M059J (cell line): ENCODE measurements around the gene GBE1. TPM values are rescaled to one million over a fixed set of nuclear protein-coding genes. Genes with fewer than 3 reads are reported as not detected.

Source experiments
- DNase-seq: peaks from one replicate; pipeline ENCODE4 v3.0.0-alpha.2; 2012; ENCODE audit warnings: low read depth
- total RNA-seq: library from RNA; depleted of rRNA; stranded (reverse); fragments of >200 nt; shearing (Covaris generic); gene quantifications from 2 replicates; pipeline ENCODE4 v1.2.3, GENCODE V29; 2014

GBE1 gene
- total RNA-seq, 1 experiment from 2014 or later = 53.4 TPM

DNA sequence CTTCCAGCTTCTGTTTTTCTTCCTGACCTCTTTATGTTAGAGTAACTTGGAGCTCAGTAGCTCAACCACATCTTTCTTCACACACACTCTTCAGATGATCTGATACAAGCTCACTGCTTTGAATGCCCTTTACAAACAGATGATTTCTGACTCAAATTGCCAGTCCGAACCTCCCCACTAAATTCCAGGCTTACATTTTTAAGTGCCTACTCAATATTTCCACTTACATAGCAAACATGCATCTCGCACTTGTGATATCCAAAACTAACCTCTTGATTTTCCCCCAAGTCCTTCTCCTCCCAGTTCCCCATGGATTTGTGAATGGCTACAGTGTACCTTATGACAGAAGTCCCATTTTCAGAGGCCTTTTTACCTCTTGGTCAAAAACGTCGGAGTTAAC, 139.1 kb downstream of the GBE1 start:
- DNase-seq = no peak

DNA sequence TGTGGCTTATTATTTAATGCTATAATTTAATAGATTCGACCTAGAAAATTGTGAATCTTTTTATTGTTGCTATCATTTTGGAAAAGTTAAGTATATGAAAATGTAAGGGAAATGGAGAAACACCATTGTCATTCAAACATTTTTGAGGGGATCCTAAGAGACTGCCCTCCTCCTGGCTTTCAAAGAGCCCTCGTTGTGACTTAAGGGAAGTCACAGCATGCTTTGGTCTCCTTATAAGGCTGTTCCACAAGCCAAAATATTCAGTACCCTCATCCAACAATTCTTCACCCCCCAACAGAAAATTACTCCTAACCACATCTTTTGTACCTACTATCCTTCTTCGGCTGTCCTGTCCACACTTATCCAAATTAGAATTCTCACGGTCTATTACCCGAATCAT, 140.2 kb downstream of the GBE1 start:
- no peak for DNase-seq

DNA sequence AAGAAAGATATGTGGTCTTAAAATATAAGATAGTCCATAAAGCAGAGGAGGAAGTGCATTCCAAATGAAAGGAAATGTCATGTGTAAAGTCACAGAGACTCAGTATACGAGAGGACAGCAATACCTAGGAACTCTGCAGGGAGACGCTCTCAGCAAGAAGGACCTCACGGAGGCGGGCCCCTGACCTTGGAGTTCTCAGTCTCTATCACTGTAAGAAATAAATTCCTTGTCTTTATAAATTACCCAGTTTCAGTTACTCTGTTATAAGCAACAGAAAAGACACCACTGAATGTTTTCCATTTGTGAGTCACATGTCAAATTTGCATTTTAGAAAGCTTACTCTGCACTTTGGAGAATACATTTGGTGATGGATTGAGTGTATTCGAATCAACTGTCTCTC, 140.6 kb downstream of the GBE1 start:
- DNase-seq = no peak

DNA sequence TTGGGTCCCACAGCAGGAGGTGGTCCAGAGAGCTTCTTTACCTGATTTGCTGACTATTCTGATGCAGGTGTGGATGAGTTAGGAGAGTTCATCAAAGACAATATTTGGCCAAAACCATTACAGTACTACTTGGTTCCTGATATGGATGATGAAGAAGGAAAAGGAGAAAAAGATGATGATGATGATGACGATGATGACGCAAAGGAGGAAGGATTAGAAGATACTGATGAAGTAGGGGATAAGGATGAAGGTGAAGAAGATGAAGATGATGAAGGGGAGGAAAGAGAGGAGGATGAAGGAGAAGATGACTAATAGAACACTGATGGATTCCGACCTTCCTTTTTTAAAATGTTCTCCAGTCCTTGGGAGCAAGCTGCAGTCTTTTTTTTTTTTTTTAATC, 148.7 kb downstream of the GBE1 start:
- DNase-seq = no peak

DNA sequence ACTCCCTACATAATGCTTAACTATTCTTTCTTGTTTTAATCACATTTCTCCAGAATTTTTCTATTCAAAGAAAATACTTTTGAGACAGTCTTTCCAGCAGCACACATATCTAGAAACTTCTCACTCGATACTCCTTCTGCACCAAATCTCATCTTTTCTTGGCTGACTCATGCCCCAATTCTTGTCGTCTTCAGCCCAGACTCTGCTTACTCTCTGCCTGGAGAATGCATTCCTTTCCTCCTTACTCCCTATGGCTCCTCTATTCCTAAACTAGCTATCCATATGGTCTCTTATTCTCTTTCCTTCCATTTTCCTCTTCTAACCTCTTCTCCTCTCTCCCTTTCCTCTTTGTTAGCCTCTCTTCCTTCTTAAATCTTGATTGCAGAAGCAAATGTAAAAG, 158.7 kb downstream of the GBE1 start:
- DNase-seq = peak; percentile 10

DNA sequence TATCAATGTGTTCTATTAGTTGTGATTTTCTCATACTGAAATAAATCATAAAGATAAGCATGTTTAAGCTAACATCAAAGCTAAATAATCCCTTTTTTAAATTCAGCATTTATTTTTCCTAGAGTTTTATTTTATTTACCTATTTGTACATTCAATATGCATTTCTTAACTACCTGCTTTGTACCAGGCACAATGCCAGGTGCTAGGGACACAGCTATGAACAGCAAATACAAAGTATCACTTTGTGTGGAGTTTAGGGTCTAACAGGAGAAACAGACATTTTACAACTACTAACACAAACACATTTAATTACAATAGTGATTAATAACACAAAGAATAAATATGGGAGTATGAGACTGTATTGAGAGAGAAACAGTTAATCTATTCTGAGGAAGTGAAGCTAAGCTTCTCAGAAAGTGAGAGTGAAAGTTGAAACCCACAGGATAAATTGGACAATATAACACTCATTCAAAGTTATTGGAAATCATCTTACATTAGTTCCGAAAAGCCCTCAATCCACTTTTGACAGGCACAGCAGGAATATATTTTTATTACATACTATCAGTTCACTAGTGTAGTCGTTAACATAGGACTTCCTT, 159.6 kb downstream of the GBE1 start:
- DNase-seq = no peak

DNA sequence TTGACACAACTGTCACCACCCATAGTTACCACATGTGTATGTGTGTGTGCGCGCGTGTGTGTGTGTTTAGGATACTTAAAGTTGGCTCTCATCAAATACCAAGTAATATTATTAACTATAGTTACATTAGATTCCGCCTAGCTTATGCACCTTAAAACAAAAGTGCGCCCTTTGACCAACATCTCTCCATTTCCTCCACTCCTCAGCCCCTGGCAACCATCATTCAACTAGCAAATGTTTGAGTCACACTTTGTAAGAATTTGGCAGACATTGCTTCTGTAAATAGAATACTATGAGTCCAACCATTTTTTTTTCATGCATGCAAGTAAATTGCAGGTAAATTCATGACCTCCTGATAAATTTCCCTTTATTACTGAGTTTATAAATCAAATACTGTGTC, 169.3 kb downstream of the GBE1 start:
- DNase-seq = peak; percentile 59

DNA sequence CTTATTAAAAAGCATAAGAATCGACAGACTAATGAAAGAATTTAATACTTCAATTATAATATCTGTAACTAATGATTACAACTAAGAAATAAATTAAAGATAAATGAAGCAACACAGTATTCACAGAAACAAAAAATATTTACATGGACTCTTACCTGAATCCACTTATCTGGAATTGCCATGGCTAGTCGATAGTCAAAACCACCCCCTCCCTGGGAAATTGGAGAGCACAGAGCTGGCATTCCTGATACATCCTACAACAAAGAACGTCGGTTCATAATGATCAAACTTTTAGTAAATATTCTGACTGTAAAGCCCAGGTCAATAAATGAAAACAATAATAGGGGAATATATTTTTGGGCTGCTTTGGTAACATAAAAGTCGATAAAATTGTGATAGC, 175.5 kb downstream of the GBE1 start:
- no peak for DNase-seq

DNA sequence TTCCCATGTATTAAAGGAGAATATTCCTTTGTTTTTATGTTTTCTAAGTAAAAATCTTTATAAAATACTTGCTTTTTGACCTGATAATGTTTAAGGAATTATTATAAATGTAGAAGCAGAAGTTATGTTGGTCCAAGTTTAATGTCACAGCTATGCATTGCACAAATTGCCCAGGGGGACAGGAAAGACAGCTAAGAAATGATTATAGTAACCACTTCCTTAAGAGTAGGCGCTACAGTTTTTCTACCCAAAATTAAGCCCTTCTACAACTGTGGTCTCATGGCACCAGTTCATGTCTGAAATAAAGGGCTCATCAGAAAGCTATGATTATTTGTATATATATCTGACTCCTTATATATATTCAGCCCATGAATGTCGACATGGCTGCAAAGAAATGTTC, 176.4 kb downstream of the GBE1 start:
- no peak for DNase-seq

DNA sequence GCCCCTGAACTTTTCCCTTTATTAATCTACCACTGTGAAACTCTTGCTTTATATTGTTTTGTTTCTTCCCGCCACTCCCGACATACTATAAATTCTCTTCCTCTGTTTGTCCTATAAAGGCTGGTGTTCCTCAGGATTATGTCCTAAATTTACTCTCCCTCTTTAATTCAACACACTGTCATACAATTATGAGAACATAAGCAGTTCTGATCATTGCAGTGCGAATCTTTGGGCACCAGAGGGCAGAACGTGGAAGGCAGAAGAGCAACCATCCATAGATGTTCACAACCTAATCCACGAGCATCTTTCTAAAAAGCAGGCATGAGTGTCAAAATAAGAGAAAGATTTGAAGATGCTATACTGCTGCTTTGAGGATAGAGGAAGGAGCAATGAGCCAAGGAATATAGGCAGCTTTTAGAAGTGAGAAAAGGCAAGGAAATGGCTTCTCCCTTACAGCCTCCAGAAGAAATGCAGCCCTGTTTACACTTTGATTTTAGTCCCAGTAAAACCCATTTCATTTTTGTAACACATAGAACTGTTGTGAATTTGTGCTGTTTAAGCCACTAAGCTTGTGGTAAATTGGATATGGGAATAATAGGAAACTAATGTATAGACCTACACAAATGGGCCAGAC, 179.4 kb downstream of the GBE1 start:
- DNase-seq = peak; percentile 21

DNA sequence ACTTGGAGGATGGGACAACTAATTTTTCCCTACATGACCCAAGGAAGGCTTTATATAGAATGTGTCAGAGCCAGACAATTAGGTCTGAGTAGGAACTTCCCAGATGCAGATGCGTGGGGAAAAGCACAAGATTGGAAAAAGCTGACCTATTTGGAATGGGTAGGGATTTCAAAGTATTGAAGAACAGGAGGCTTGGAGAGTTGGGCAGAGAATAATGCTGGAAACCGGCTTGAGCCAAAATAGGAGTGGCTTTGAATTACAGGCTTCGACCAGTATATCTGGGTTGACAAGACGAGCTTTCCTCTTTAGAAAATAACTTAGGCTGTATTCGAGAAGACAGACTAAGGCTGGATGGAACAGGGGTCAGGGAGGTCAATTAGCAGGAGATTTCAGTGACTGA, 181.1 kb downstream of the GBE1 start:
- DNase-seq = no peak

DNA sequence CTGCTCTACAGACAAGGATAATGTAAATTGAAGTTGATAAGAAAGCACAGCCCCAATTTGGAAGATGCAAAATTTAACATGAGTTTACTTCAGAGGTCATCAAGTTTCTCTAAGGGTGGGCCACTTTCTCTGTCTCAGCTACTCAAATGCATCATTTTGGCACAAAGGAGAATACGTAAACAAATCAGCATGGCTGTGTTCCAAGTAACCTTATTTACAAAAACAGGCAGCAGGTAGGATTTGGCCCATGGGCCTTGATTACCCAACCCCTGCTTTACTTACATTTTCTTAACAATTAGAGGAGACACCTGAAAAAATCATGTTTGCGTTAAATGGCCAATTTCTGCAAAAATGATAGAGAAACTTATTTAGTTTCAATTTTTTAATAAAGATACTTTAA, 181.7 kb downstream of the GBE1 start:
- DNase-seq = no peak

DNA sequence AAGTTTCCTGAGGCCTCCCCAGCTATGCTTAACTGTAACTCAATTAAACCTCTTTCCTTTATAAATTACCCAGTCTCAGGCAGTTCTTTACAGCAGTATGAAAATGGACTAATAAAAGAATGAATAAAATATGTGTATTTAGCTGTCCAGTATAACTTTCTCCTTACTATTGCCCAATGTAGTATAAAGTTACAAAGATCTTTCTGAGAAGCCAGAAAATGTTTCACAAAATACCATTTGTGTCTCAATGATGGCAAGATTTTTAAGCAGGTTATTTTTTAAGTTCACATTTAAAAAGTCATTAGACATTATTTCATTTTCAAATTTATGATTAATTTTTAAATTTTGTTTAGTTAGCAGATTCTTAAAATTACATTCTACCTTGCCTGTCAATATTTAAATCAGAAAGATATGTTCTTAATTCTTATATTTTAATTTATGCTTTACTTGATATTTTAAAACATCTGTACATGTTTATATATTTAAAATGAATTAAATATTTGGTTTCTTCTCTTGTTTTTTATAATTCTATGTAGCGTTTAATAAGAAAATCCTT, 189.2 kb downstream of the GBE1 start:
- DNase-seq = no peak

DNA sequence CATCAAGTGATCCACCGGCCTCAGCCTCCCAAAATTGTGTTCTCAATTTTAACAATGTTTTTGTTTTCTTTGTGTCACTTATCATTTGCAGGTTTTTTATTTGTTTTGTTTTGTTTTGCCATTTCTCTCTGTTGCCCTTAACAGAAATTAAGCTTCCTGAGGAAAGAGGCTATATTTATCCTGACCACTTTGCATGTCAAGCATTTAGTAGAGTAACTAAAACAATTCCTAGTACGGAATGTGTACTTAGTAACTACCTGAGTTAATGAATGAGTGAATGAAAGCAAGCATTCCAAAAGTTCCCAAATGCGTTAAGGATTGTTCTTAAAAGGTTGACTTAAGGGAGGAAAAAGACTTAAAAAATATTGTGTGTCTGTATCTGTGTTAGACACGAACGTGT, 193.1 kb downstream of the GBE1 start:
- DNase-seq = no peak

DNA sequence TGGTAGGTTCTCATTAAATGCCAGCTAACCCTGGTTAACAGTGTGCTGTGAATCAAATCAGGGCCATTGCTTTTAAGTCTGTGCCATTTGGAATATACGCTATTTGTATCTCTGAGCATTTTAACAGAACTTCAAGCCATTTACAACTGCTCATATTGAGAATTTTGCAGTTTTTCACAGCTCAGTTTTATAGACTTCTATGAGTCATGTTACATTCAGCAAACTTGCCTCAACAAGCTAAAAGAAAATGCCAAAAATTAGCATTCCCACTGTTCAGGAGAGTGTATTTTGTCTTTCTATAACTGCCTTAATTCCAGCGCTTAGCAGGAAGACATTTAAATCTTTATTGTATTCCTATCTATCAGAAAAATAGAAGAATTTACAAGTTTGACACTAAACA, 196.4 kb downstream of the GBE1 start:
- DNase-seq = no peak

DNA sequence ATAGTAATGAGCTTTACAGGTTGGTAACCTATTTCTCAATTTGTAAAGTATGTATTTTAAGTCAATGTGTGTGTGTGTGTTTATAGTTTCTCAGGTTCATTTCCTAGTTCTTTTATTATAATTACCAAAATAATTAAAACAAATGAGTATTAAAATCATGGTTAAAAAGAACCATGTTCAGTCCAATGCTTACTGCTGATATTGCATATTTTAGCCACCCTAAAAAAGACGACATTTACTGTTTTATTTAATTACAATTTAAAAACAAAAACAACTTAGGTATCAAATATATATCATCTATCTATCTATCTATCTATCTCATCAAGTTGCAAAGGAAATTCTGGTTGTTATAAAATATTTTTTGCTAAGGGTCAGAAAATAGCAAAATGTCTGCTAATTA, 203.3 kb downstream of the GBE1 start:
- DNase-seq = no peak

DNA sequence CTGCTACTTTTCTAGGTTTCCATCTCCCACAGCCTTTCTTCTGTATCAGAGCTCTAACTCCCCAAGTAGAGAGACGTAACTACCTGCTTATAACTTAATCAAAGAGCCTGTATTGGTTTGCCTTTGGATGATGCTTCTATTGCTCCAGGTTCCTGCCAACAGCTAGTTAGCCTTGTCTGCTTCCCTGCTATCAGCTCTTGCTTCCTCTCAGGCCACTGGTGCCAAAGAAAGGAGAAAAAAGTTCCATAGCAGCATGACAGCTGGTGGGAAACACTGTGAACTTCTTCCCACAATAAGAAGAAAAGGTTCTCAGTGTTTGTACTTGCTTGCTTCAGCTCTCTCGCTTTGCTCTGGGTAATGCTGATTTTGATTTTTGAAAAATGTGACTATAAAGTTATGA, 206.6 kb downstream of the GBE1 start:
- DNase-seq = peak; percentile 1

DNA sequence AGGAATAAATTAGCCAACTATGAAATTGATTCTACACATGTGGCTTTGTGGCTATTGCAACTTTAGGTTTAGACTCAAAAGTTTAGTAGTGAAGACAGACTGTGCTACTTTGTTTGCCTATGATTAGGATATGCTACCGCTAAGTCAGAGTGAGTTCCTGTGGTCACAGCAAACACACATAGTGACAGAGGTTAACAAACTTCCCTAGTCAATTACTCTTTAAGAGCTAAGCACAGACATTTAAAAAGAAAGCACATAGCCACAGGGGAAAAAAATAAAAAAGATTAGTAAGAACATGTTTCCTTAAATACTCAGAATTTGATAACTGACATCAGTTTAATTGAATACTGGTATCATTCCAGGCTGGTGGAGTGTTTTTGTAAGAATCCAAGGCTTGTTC, 207.1 kb downstream of the GBE1 start:
- DNase-seq = peak; percentile 60

DNA sequence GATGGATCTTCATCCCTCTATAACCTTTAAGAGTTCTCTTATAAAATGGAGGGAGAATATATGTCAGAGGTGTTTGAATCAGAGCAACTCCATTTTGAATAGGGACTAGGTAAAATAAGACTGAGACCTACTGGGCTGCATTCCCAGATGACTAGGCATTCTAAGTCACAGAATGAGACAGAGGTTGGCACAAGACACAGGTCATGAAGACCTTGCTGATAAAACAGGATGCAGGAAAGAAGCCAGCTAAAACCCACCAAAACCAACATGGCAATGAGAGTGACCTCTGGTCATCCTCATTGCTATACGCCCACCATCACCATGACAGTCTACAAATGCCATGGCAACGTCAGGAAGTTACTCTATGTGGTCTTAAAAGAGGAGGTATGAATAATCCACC, 211.0 kb downstream of the GBE1 start:
- peak; percentile 67 for DNase-seq

DNA sequence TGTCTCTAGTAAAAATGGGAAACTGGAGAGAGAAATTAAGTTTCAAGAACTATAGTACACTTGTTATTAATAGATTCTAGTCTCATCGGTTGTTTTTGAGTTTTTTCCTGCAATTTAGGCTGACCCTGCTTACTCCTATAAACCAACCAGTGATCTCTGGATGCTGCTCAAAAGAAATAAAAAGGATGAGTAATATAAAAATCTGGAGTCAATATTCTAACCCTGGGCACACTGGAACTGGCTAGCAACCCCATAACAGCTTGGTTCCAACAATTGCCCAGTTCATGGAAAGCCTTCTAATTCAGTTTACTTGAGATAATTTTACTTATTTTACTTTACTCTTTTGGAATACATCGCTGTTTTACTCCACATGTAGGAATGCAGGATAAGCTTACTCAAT, 211.6 kb downstream of the GBE1 start:
- DNase-seq = peak; percentile 9

DNA sequence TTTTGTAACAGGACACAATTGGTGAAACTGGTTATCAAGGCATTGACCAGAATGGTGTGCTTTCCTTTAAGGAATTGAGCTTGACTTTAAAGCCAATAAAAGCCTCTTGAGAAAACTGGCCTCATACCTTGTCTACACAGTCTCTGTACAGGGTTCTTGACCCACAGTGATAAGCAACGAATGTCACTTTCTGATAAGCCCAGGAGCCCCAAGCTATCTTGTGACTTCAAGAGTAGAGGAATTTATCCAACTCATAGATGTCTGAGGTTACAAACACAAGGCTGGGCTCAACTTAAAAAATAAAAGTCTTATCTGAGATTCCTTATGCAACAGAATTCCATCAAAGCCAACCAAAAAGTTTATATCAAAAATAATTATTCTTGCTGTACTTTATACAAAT, 212.1 kb downstream of the GBE1 start:
- no peak for DNase-seq

DNA sequence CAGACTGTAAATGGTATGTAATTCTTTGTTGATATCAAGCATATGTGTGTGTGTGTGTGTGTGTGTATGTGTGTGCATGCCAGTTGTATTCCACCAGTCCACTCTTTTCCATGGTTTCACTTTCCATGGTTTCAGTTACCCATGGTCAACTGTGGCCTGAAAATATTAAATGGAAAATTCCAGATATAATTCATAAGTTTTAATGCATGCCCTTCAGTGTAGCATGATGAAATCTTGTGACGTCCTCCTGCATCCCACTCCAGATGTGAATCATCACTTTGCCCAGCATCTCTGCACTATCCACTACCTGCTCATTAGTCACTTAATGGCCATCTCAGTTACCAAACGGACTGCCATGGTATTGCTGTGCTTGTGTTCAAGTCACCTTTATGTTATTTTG, 215.9 kb downstream of the GBE1 start:
- DNase-seq = no peak

DNA sequence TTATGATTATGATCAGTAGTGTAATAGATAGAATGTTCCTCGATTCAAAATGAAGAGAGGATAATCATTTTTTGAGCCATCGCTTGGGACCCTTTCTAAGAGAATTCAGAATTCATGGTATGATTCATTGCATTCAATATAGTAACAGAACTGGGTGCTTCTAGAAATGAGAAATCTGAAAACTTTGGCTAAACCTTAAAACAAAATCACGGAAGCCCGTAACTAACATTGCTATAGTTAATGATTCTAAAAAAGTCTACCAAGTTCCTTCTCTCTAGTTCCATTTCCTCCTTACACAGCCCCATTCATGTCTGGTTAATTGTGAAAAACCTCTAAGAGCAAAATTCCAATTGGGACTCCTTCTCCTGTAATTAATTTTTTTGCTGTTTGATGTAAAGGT, 217.1 kb downstream of the GBE1 start:
- no peak for DNase-seq

DNA sequence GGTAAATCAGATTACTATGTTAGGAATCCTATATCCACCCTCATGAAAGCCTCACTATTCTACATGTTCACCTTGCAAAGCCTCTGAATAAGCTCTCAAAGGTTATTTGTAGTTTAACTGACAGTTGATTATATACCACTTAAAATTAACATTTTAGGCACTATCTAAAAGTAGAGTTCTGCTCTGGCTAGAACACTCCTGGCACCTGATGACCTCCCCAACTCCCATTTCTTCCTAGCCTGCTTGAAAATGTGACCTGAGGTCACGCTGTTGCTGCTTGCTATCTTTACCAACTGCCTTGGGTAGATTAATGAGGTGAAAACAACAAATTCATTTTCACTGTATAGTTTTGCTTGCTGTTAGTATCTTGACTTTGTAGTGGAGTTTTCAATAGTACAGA, 220.7 kb downstream of the GBE1 start:
- DNase-seq = no peak
